Measurements from ENCODE around the gene TES. TPM values are rescaled to one million over a fixed set of nuclear protein-coding genes. Genes with fewer than 3 reads are reported as not detected.
A peak's percentile ranks its signal among the peaks of the same experiment; 100 is the strongest.
"Not testable (repeated sequence)": the region's sequence is repeated elsewhere in the genome, so short reads cannot be mapped to it uniquely, and the experiment has no call there.

The TES gene
- total RNA-seq, 1 donor = 99.2 TPM

GRCh38 chr7:116293139-116293538 lies 82.8 kb downstream of the TES start:
- Histone ChIP-seq H3K79me2 (ENCODE audit: insufficient read depth, low read length) (no peaks in the 10 kb centered on the region), H3K27me3 (ENCODE audit: insufficient read depth, low read length) (no peaks in the 10 kb centered on the region)
- no peak for DNase-seq (ENCODE audit: insufficient read length, low spot score, missing footprints)

GRCh38 chr7:116293633-116294032 lies 83.3 kb downstream of the TES start:
- no peak for DNase-seq (ENCODE audit: insufficient read length, low spot score, missing footprints)

More at GRCh38 chr7:116293139-116293538, 82.8 kb downstream of the TES start:
- no peaks in the 10 kb centered on the region for H3K4me1 ChIP-seq (ENCODE audit: insufficient read depth, low read length)
- H4K20me1 ChIP-seq (ENCODE audit: insufficient read depth, low read length) = no peaks in the 10 kb centered on the region
- no peak overlapping the region for H2AFZ ChIP-seq (ENCODE audit: low read length)
- no peak overlapping the region for H3K27ac ChIP-seq (ENCODE audit: low read depth, low read length)
- H3K4me3 ChIP-seq (ENCODE audit: insufficient read depth, low read length) = no peak overlapping the region
- no peaks in the 10 kb centered on the region for H3K36me3 ChIP-seq (ENCODE audit: insufficient read depth, low read length)
- H3K9me3 ChIP-seq (ENCODE audit: low read depth, low read length) = no peaks in the 10 kb centered on the region
- TF ChIP-seq CTCF (IDR thresholded peaks at IDR 0.05; ENCODE audit: extremely low read depth, low read depth, low read length) = peak; percentile 19
- no peak overlapping the region for H3K4me2 ChIP-seq (ENCODE audit: insufficient read depth, low read length)

GRCh38 chr7:116295903-116296302 lies 85.6 kb downstream of the TES start:
- not testable (repeated sequence) for H3K27me3 ChIP-seq (ENCODE audit: insufficient read depth, low read length); H3K36me3 ChIP-seq (ENCODE audit: insufficient read depth, low read length)

More at GRCh38 chr7:116293633-116294032, 83.3 kb downstream of the TES start:
- Histone ChIP-seq H3K4me2 (ENCODE audit: insufficient read depth, low read length) (no peak overlapping the region), H3K27ac (ENCODE audit: low read depth, low read length) (no peak overlapping the region), H3K4me1 (ENCODE audit: insufficient read depth, low read length) (no peaks in the 10 kb centered on the region), H3K27me3 (ENCODE audit: insufficient read depth, low read length) (no peaks in the 10 kb centered on the region), H2AFZ (ENCODE audit: low read length) (no peak overlapping the region), H3K4me3 (ENCODE audit: insufficient read depth, low read length) (no peak overlapping the region), H3K36me3 (ENCODE audit: insufficient read depth, low read length) (no peaks in the 10 kb centered on the region), H4K20me1 (ENCODE audit: insufficient read depth, low read length) (no peaks in the 10 kb centered on the region), H3K9me3 (ENCODE audit: low read depth, low read length) (no peaks in the 10 kb centered on the region), H3K79me2 (ENCODE audit: insufficient read depth, low read length) (no peaks in the 10 kb centered on the region)
- TF ChIP-seq CTCF (IDR thresholded peaks at IDR 0.05; ENCODE audit: extremely low read depth, low read depth, low read length) = no peak

GRCh38 chr7:116298055-116298454 lies 87.7 kb downstream of the TES start:
- Histone ChIP-seq H4K20me1 (ENCODE audit: insufficient read depth, low read length) (no peaks in the 10 kb centered on the region), H3K9me3 (ENCODE audit: low read depth, low read length) (no peaks in the 10 kb centered on the region), H3K36me3 (ENCODE audit: insufficient read depth, low read length) (no peaks in the 10 kb centered on the region), H3K4me3 (ENCODE audit: insufficient read depth, low read length) (no peak overlapping the region), H3K27me3 (ENCODE audit: insufficient read depth, low read length) (no peaks in the 10 kb centered on the region), H3K79me2 (ENCODE audit: insufficient read depth, low read length) (no peaks in the 10 kb centered on the region), H3K4me1 (ENCODE audit: insufficient read depth, low read length) (peaks cover 6% of the 10 kb centered on the region), H3K4me2 (ENCODE audit: insufficient read depth, low read length) (no peak overlapping the region), H2AFZ (ENCODE audit: low read length) (no peak overlapping the region), H3K27ac (ENCODE audit: low read depth, low read length) (no peak overlapping the region)
- DNase-seq (ENCODE audit: insufficient read length, low spot score, missing footprints) = no peak
- TF ChIP-seq CTCF (IDR thresholded peaks at IDR 0.05; ENCODE audit: extremely low read depth, low read depth, low read length) = no peak

More at GRCh38 chr7:116295903-116296302, 85.6 kb downstream of the TES start:
- H2AFZ ChIP-seq (ENCODE audit: low read length); DNase-seq (ENCODE audit: insufficient read length, low spot score, missing footprints); H3K79me2 ChIP-seq (ENCODE audit: insufficient read depth, low read length); H3K4me1 ChIP-seq (ENCODE audit: insufficient read depth, low read length); H3K9me3 ChIP-seq (ENCODE audit: low read depth, low read length); H3K4me2 ChIP-seq (ENCODE audit: insufficient read depth, low read length); H3K4me3 ChIP-seq (ENCODE audit: insufficient read depth, low read length); H4K20me1 ChIP-seq (ENCODE audit: insufficient read depth, low read length); H3K27ac ChIP-seq (ENCODE audit: low read depth, low read length): not testable (repeated sequence)

Measured in osteoblast (primary cell).